Iris pigment epithelial cell (primary cell): ENCODE measurements around the gene FBXW7.

Source experiments
- DNase-seq: peaks from one replicate; pipeline ENCODE4 v3.0.0-alpha.2; 2011; ENCODE audit warnings: low read depth

The FBXW7 gene

GRCh38 chr4:152510349-152511147, 25.3 kb downstream of the FBXW7 start:
- no peak for DNase-seq

- no peak for DNase-seq
These were observed 26.2 kb downstream of the FBXW7 start for GRCh38 chr4:152509595-152510225.

- no peak for DNase-seq
These were observed 27.1 kb downstream of the FBXW7 start for GRCh38 chr4:152508818-152509217.

- DNase-seq, result no peak
These were observed 27.5 kb downstream of the FBXW7 start for GRCh38 chr4:152508386-152508785.

- DNase-seq, result no peak
These were observed 32.1 kb downstream of the FBXW7 start for GRCh38 chr4:152503653-152504290.

GRCh38 chr4:152501846-152502536, 33.9 kb downstream of the FBXW7 start:
- DNase-seq, result peak; percentile 41

- peak; percentile 94 for DNase-seq
These were observed 35.0 kb downstream of the FBXW7 start for GRCh38 chr4:152500800-152501434.

GRCh38 chr4:152500275-152500674, 35.6 kb downstream of the FBXW7 start:
- no peak for DNase-seq

GRCh38 chr4:152499344-152499743, 36.5 kb downstream of the FBXW7 start:
- DNase-seq, result no peak

GRCh38 chr4:152494020-152494419, 41.9 kb downstream of the FBXW7 start:
- DNase-seq, result no peak

GRCh38 chr4:152488246-152488645, 47.6 kb downstream of the FBXW7 start:
- no peak for DNase-seq

- no peak for DNase-seq
These were observed 49.2 kb downstream of the FBXW7 start for GRCh38 chr4:152486429-152487389.

GRCh38 chr4:152485726-152486276, 50.1 kb downstream of the FBXW7 start:
- DNase-seq, result peak; percentile 94

- no peak for DNase-seq
These were observed 53.7 kb downstream of the FBXW7 start for GRCh38 chr4:152482211-152482610.

- no peak for DNase-seq
These were observed 55.0 kb downstream of the FBXW7 start for GRCh38 chr4:152480901-152481300.

GRCh38 chr4:152480326-152480725, 55.6 kb downstream of the FBXW7 start:
- DNase-seq, result no peak

- DNase-seq, result peak; percentile 79
These were observed 56.4 kb downstream of the FBXW7 start for GRCh38 chr4:152479428-152480026.

GRCh38 chr4:152478461-152479237, 57.2 kb downstream of the FBXW7 start:
- DNase-seq, result peak; percentile 48

- DNase-seq, result no peak
These were observed 59.1 kb downstream of the FBXW7 start for GRCh38 chr4:152476796-152477195.
